GM12878 (cell line): ENCODE results near the gene AGRP.

Experiments used
- BRCA1 ChIP-seq: IDR thresholded peaks from 2 replicates; pipeline ENCODE4 v1.6.1; 2011; ENCODE audit warnings: low read depth, low read length, improper control_type of control experiment
- KAT2A ChIP-seq: conservative IDR thresholded peaks from 2 replicates; pipeline ENCODE4 v1.6.1; 2011; ENCODE audit warnings: low read depth, low read length; ENCODE audit not compliant: control insufficient read depth
- LARP7 ChIP-seq: fragments of 450-650 bp; IDR thresholded peaks from 2 replicates; pipeline ENCODE4 v1.6.1; 2017; ENCODE audit warnings: mild to moderate bottlenecking
- NFYB ChIP-seq: IDR thresholded peaks from 2 replicates; pipeline ENCODE4 v1.6.1; 2011; ENCODE audit warnings: low read depth, mild to moderate bottlenecking, low read length, improper control_type of control experiment, moderate library complexity; ENCODE audit not compliant: insufficient read depth
- POLR2AphosphoS5 ChIP-seq: IDR thresholded peaks from 2 replicates; pipeline ENCODE4 v1.6.1; 2011; ENCODE audit warnings: mild to moderate bottlenecking, low read length, inconsistent platforms
- RAD21 ChIP-seq: IDR thresholded peaks from 2 replicates; pipeline ENCODE4 v1.6.1; 2011; ENCODE audit warnings: mild to moderate bottlenecking, low read depth, low read length, moderate library complexity; ENCODE audit not compliant: insufficient read depth
- SIN3A ChIP-seq: IDR thresholded peaks from 2 replicates; pipeline ENCODE4 v1.6.1; 2012; ENCODE audit warnings: low read depth, low read length, improper control_type of control experiment
- SP1 ChIP-seq: IDR thresholded peaks from one replicate; pipeline ENCODE4 v1.6.1; 2011; ENCODE audit warnings: low read depth, low read length
- SREBF2 ChIP-seq: IDR thresholded peaks from 2 replicates; pipeline ENCODE4 v1.6.1; 2012; ENCODE audit warnings: mild to moderate bottlenecking, low read length
- TF ChIP-seq, protein P1 (sequence below), 3 experiments: IDR thresholded peaks in 2 of 3; conservative IDR thresholded peaks in 1 of 3; 2 replicates each; pipeline ENCODE4 v1.5.1; 2011; ENCODE audit warnings: low read depth in 3 of 3, low read length in 3 of 3, mild to moderate bottlenecking in 3 of 3, control low read depth in 2 of 3, moderate library complexity in 2 of 3, inconsistent platforms in 1 of 3, mixed read lengths in 1 of 3; ENCODE audit not compliant: control insufficient read depth in 2 of 3, insufficient read depth in 1 of 3; ENCODE audit errors: extremely low read depth in 1 of 3
- TF ChIP-seq, protein P2 (sequence below): IDR thresholded peaks from 2 replicates; pipeline ENCODE4 v1.6.1; 2012; ENCODE audit warnings: low read depth, low read length, improper control_type of control experiment
- TF ChIP-seq, protein P3 (sequence below): IDR thresholded peaks from 2 replicates; pipeline ENCODE4 v1.6.1; 2012; ENCODE audit warnings: mild to moderate bottlenecking, low read depth, low read length

DNA sequence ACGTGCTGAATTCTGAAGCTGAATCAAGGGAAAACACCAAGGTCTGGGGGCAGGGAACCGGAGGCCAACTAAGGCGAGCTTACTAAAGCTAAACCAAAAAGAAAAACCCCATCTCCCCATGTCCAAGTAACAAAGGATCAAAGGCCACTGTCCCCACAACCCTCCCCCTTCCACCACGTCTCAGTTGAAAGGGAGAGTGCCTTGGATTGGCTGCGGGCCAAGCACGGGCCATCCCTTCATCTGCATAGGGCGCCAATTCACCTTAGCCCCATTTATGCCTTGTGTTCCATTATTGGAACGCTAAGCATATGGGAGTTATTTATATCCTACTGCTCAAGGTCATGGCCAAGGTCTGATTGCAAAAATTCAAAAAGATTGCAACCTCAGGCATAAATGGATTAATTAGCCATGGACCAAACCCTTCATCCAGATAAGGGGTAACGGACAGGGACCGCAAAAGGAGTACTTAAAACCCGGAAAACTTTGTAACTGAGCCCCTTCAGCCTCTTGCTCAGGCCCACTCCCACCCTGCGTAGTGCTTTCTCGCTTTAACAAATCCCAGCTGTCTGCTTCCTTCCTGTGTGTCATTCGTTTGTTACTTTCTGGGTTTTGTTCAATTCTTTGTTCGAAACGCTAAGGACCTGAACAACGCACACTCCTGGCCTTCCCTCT lies 1.6 kb downstream of the AGRP start:
- TF ChIP-seq, protein P1, sequence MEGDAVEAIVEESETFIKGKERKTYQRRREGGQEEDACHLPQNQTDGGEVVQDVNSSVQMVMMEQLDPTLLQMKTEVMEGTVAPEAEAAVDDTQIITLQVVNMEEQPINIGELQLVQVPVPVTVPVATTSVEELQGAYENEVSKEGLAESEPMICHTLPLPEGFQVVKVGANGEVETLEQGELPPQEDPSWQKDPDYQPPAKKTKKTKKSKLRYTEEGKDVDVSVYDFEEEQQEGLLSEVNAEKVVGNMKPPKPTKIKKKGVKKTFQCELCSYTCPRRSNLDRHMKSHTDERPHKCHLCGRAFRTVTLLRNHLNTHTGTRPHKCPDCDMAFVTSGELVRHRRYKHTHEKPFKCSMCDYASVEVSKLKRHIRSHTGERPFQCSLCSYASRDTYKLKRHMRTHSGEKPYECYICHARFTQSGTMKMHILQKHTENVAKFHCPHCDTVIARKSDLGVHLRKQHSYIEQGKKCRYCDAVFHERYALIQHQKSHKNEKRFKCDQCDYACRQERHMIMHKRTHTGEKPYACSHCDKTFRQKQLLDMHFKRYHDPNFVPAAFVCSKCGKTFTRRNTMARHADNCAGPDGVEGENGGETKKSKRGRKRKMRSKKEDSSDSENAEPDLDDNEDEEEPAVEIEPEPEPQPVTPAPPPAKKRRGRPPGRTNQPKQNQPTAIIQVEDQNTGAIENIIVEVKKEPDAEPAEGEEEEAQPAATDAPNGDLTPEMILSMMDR (IDR thresholded peaks at IDR 0.05 in 2 of 3, conservative IDR thresholded peaks at IDR 0.05 in 1 of 3; ENCODE audit: control insufficient read depth in 2 of 3, extremely low read depth in 1 of 3, insufficient read depth in 1 of 3, low read depth in 3 of 3, low read length in 3 of 3), result no peak
- no peak for TF ChIP-seq BRCA1
- TF ChIP-seq SP1, result no peak
- TF ChIP-seq, protein P2, sequence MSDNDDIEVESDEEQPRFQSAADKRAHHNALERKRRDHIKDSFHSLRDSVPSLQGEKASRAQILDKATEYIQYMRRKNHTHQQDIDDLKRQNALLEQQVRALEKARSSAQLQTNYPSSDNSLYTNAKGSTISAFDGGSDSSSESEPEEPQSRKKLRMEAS, result no peak
- no peak for TF ChIP-seq SIN3A
- TF ChIP-seq RAD21, result no peak
- TF ChIP-seq NFYB, result no peak
- TF ChIP-seq POLR2AphosphoS5, result no peak
- no peak for TF ChIP-seq KAT2A
- TF ChIP-seq, protein P3, sequence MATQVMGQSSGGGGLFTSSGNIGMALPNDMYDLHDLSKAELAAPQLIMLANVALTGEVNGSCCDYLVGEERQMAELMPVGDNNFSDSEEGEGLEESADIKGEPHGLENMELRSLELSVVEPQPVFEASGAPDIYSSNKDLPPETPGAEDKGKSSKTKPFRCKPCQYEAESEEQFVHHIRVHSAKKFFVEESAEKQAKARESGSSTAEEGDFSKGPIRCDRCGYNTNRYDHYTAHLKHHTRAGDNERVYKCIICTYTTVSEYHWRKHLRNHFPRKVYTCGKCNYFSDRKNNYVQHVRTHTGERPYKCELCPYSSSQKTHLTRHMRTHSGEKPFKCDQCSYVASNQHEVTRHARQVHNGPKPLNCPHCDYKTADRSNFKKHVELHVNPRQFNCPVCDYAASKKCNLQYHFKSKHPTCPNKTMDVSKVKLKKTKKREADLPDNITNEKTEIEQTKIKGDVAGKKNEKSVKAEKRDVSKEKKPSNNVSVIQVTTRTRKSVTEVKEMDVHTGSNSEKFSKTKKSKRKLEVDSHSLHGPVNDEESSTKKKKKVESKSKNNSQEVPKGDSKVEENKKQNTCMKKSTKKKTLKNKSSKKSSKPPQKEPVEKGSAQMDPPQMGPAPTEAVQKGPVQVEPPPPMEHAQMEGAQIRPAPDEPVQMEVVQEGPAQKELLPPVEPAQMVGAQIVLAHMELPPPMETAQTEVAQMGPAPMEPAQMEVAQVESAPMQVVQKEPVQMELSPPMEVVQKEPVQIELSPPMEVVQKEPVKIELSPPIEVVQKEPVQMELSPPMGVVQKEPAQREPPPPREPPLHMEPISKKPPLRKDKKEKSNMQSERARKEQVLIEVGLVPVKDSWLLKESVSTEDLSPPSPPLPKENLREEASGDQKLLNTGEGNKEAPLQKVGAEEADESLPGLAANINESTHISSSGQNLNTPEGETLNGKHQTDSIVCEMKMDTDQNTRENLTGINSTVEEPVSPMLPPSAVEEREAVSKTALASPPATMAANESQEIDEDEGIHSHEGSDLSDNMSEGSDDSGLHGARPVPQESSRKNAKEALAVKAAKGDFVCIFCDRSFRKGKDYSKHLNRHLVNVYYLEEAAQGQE, result no peak
- TF ChIP-seq LARP7, result no peak
- no peak for TF ChIP-seq SREBF2
